Chondrocyte (in vitro differentiated cells): ENCODE data around the gene LCE3D. TPM values are rescaled to one million over a fixed set of nuclear protein-coding genes. Genes with fewer than 3 reads are reported as not detected.
"Not testable (repeated sequence)": the region's sequence is repeated elsewhere in the genome, so short reads cannot be mapped to it uniquely, and the experiment has no call there.

ENCODE experiments used
- DNase-seq: peaks from one replicate; pipeline ENCODE4 v3.0.0; 2021; ENCODE audit warnings: mixed read lengths, low spot score
- H3K27ac Mint-ChIP-seq: one replicate; pipeline ENCODE4 v1.8.0; 2021; ENCODE audit warnings: mild to moderate bottlenecking, moderate library complexity, mixed read lengths; ENCODE audit not compliant: unreplicated experiment
- H3K27me3 Mint-ChIP-seq: 2 replicates; pipeline ENCODE4 v1.8.0; 2021; ENCODE audit warnings: low read depth, mixed read lengths
- H3K36me3 Mint-ChIP-seq: 2 replicates; pipeline ENCODE4 v1.8.0; 2021; ENCODE audit warnings: low read depth, mixed read lengths
- H3K4me1 Mint-ChIP-seq: 2 replicates; pipeline ENCODE4 v1.8.0; 2021; ENCODE audit warnings: low read depth, mild to moderate bottlenecking, mixed read lengths
- H3K4me3 Mint-ChIP-seq: one replicate; pipeline ENCODE4 v1.8.0; 2021; ENCODE audit warnings: mild to moderate bottlenecking, moderate library complexity, mixed read lengths; ENCODE audit not compliant: unreplicated experiment
- H3K9me3 Mint-ChIP-seq: 2 replicates; pipeline ENCODE4 v1.8.0; 2021; ENCODE audit warnings: low read depth, mixed read lengths
- CTCF ChIP-seq: fragments of 200-600 bp; sonication (generic); IDR thresholded peaks from 2 replicates; pipeline ENCODE4 v1.5.0; 2021; ENCODE audit warnings: antibody characterized with exemption, mild to moderate bottlenecking, moderate library complexity
- total RNA-seq: library from RNA; stranded (reverse); gene quantifications from 3 replicates; pipeline ENCODE4 v1.2.1, GENCODE V29; 2021

The LCE3D gene
- total RNA-seq, 1 donor from 2014 or later, result not detected

DNA sequence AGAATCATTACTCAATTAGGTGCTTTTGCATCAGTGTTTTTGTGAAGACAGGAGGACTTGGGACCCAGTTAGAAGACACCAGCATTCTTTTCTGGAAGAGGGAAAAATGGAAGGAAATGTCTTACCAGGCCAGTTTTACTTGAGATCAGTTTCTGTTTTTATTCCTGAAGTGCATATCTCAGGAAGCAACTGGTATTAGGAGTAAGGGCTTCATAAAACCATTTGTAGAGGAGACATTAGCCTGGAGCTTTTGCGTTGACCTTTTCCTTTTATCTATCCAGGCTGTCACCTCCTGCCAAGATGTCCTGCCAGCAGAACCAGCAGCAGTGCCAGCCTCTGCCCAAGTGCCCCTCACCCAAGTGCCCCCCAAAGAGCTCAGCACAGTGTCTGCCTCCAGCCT is 33.2 kb upstream of the LCE3D start, which contains the start of gene LCE3B:
Gene LCE3B, plus strand, starts transcription at position 301 of the 400 bp plus-strand sequence. Its CDS starts 0 bp downstream, at position 301.
- no peak for TF ChIP-seq CTCF
- Mint-ChIP-seq H3K9me3 (peaks cover 20% of the 10 kb centered on the region), H3K27me3 (no peaks in the 10 kb centered on the region), H3K4me1 (no peaks in the 10 kb centered on the region), H3K4me3 (no peak within 1 kb of the TSS), H3K36me3 (peaks cover 1% of the 10 kb centered on the region), H3K27ac (no peak within 1 kb of the TSS)
- no peak for DNase-seq

- TF ChIP-seq CTCF, result no peak
- no peak for DNase-seq
- H3K4me3 Mint-ChIP-seq, result no peak within 1 kb of the TSS
- H3K27ac Mint-ChIP-seq, result no peak within 1 kb of the TSS
- H3K36me3 Mint-ChIP-seq, result no peaks in the 10 kb centered on the region
- H3K27me3 Mint-ChIP-seq, result no peaks in the 10 kb centered on the region
- H3K9me3 Mint-ChIP-seq, result peaks cover 15% of the 10 kb centered on the region
- no peaks in the 10 kb centered on the region for H3K4me1 Mint-ChIP-seq
Observed at GRCh38 chr1:152599934-152600333, 19.6 kb upstream of the LCE3D start, which contains the start of gene LCE3C. LCE3C (plus strand) TSS chr1:152600234; CDS start chr1:152600732, 498 bp downstream.

GRCh38 chr1:152596986-152597385 is 16.7 kb upstream of the LCE3D start:
- no peak for TF ChIP-seq CTCF
- H3K27ac Mint-ChIP-seq, result no peak overlapping the region
- no peaks in the 10 kb centered on the region for H3K27me3 Mint-ChIP-seq

DNA sequence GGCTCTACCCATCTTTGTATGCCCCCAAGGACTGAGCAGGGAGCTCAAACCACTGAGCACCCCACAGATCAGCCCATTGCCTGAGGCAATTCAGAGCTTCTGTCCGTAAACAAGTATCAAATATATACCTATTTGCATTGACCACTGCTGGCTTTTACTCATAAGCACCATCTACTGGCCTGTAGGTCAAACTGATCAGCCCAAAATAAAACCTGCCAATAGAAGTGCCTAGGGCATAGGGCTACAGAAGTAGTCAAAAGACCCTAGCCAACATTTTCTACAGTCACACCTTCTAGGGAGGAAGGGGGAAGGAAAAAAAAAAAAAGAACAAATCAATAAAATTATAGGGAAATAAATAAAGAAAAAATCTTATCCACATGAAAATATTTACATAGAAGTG is 5.3 kb upstream of the LCE3D start:
- Mint-ChIP-seq H3K9me3 (peaks cover 29% of the 10 kb centered on the region), H3K27ac (no peak overlapping the region), H3K36me3 (no peaks in the 10 kb centered on the region), H3K4me3 (no peak overlapping the region), H3K4me1 (no peaks in the 10 kb centered on the region), H3K27me3 (no peaks in the 10 kb centered on the region)
- DNase-seq, result no peak
- no peak for TF ChIP-seq CTCF

More at GRCh38 chr1:152596986-152597385, 16.7 kb upstream of the LCE3D start:
- Mint-ChIP-seq H3K36me3 (no peaks in the 10 kb centered on the region), H3K4me1 (no peaks in the 10 kb centered on the region), H3K9me3 (peaks cover 14% of the 10 kb centered on the region), H3K4me3 (no peak overlapping the region)
- no peak for DNase-seq

- Mint-ChIP-seq H3K27me3 (no peaks in the 10 kb centered on the region), H3K27ac (no peak overlapping the region), H3K4me3 (no peak overlapping the region), H3K9me3 (peaks cover 22% of the 10 kb centered on the region), H3K4me1 (no peaks in the 10 kb centered on the region), H3K36me3 (no peaks in the 10 kb centered on the region)
- no peak for DNase-seq
- TF ChIP-seq CTCF, result no peak
Observed at GRCh38 chr1:152582647-152583046, 2.3 kb upstream of the LCE3D start.

- not testable (repeated sequence) for DNase-seq, H3K4me3 Mint-ChIP-seq, H3K27ac Mint-ChIP-seq, H3K27me3 Mint-ChIP-seq, H3K36me3 Mint-ChIP-seq, H3K4me1 Mint-ChIP-seq
- H3K9me3 Mint-ChIP-seq, result peaks cover 23% of the 10 kb centered on the region
Observed at GRCh38 chr1:152579526-152579925, 790 bp downstream of the LCE3D start.
